ENCODE measurements around the gene KCNN3.

Gene KCNN3

DNA sequence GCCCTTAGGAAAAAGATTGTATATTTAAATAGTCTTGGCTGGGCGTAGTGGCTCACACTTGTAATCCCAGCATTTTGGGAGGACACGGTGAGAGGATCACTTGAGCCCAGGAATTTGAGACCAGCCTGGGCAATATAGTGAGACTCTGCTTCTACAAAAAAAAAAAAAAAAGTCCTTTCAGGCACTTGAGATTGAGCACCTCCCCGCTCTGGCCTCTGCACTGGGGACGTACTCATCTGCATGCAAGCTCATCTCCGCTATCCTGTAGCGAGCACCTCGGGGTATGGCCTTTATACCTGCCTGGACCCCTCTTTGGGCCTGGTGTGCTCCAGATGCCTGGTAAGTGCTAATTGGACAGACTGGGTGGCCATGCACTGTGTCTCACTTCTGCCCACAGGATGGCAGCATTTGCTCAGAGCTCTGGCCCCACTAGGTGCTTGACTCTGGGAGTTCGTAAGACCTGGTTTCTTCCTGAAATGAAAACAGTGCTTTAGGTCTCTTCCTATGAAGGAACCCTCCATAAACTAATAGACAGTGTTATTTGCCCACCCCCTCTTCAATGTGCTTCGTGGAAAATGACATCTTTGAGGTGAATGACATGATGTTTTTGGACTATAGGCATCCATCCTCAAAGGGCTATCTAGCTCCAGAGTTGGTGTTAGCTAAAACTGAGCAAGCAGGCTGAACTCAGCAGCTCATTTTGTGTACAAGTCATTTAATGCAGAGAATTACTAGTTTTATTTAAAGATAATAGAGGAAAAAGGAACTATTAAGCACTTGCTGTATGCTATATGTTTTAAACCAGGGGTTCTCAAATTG, 200.4 kb downstream of the KCNN3 start:
- no peaks in the 10 kb centered on the region for H3K36me3 ChIP-seq (ENCODE audit: control insufficient read depth, insufficient read depth, low read length)
- WGBS, 2 experiments (ENCODE audit: insufficient coverage in 2 of 2) = 49 to 58% methylated on average over 5 to 8 of the region's 9 CpGs
- no peak overlapping the region for H3K4me3 ChIP-seq (ENCODE audit: extremely low read depth, insufficient read depth, low read length, poor library complexity, severe bottlenecking)
- no peaks in the 10 kb centered on the region for H3K4me1 ChIP-seq (ENCODE audit: control insufficient read depth, insufficient read depth, low read length, poor library complexity, severe bottlenecking)
- no peak overlapping the region for H3K27ac ChIP-seq (ENCODE audit: low read depth, low read length, severe bottlenecking)
- H3K9me3 ChIP-seq (ENCODE audit: control insufficient read depth, low read length) = no peaks in the 10 kb centered on the region

GRCh38 chr1:154666051-154666790, 203.9 kb downstream of the KCNN3 start:
- no peak overlapping the region for H3K4me3 ChIP-seq (ENCODE audit: extremely low read depth, insufficient read depth, low read length, poor library complexity, severe bottlenecking)
- H3K36me3 ChIP-seq (ENCODE audit: control insufficient read depth, insufficient read depth, low read length) = no peaks in the 10 kb centered on the region
- H3K27ac ChIP-seq (ENCODE audit: low read depth, low read length, severe bottlenecking) = no peak overlapping the region
- H3K9me3 ChIP-seq (ENCODE audit: control insufficient read depth, low read length) = no peaks in the 10 kb centered on the region
- H3K4me1 ChIP-seq (ENCODE audit: control insufficient read depth, insufficient read depth, low read length, poor library complexity, severe bottlenecking) = no peaks in the 10 kb centered on the region
- WGBS, 2 experiments (ENCODE audit: insufficient coverage in 2 of 2) = 78 to 80% methylated on average over 7 of the region's 7 CpGs

DNA sequence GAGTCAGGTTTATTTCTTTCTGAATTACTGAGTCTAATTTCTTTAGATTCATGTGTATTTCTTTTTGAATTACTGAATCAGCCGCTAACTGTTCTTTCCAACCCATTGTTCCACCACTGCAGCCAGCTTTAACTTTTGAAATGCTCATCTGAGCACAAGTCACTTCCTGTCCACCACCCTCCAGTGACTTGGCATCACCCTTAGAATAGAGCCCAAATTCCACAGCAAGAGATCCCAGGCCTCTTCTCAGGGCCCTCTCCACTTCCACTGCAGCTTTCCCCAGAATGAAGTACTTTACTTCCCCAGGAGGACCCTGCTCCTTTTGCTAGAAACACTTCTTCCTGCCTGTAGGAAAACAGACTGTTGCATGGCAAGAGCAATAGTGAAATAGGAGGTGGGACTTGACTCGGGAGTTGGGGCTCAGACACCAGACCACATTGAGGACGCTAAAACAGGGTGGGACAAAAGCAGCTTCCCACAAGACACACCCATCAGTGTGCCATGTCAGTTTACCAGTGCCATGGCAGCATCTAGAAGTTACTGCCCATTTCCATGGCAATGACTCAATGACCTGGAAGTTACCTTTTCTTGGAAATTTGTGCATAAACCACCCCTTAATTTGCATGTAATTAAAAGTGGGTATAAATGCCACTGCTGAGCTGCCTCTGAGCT, 205.6 kb downstream of the KCNN3 start:
- no peaks in the 10 kb centered on the region for H3K36me3 ChIP-seq (ENCODE audit: control insufficient read depth, insufficient read depth, low read length)
- WGBS, 2 experiments (ENCODE audit: insufficient coverage in 2 of 2) = 84 to 100% methylated on average over 2 to 3 of the region's 3 CpGs
- no peaks in the 10 kb centered on the region for H3K4me1 ChIP-seq (ENCODE audit: control insufficient read depth, insufficient read depth, low read length, poor library complexity, severe bottlenecking)
- no peak overlapping the region for H3K27ac ChIP-seq (ENCODE audit: low read depth, low read length, severe bottlenecking)
- no peaks in the 10 kb centered on the region for H3K9me3 ChIP-seq (ENCODE audit: control insufficient read depth, low read length)
- no peak overlapping the region for H3K4me3 ChIP-seq (ENCODE audit: extremely low read depth, insufficient read depth, low read length, poor library complexity, severe bottlenecking)

DNA sequence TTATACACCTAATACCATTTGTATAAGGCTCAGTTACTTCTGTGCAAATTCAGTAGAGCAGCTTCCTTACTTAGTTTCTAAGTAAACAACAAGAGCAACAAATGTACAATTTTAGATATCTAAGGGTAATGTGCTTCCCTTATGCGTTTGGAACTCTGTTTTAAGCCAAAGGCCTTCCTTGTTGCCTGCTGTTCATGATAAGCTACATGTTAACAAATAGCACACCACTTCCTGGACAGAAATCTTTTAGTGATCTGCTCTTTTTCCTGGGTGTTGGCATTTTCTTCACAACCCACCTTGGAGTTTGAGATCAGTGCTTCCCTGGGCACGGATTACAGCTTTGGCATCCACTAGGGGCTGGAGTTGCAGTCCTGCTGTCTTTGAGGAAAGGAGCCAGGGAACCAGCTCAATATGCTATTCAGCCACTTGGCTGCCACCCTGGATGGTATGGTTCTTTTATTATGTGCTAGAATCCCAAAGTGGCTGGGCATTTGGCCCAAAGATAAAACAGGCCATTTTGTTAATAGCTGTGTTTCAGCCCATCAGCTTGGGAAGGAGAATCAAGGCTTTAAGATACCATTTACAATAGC, 206.5 kb downstream of the KCNN3 start:
- H3K4me3 ChIP-seq (ENCODE audit: extremely low read depth, insufficient read depth, low read length, poor library complexity, severe bottlenecking) = no peak overlapping the region
- no peaks in the 10 kb centered on the region for H3K36me3 ChIP-seq (ENCODE audit: control insufficient read depth, insufficient read depth, low read length)
- H3K4me1 ChIP-seq (ENCODE audit: control insufficient read depth, insufficient read depth, low read length, poor library complexity, severe bottlenecking) = no peaks in the 10 kb centered on the region
- H3K9me3 ChIP-seq (ENCODE audit: control insufficient read depth, low read length) = no peaks in the 10 kb centered on the region
- no peak overlapping the region for H3K27ac ChIP-seq (ENCODE audit: low read depth, low read length, severe bottlenecking)
- 29% methylated on average over 1 of the region's 2 CpGs; no CpG with 5 or more reads in 1 of the 2 experiments for WGBS, 2 experiments (ENCODE audit: insufficient coverage in 2 of 2)

DNA sequence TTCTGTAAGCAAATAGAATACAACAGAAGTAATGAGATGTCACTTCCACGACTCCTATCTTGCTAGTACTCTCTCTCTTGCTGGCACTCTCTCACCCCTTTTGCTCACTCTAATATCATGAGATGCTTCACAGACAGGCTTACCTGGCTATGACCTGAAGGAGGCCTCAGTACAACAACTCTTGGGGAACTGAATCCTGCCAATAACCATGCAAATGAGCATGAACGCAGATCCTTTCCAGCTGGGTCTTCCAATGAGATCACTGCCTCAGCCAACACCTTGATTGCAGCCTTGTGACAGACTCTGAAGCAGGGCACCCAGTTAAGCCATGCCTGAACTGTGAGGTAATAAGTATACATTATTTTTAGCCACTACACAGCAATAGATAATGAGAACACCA, 209.0 kb downstream of the KCNN3 start:
- no peak overlapping the region for H3K27ac ChIP-seq (ENCODE audit: low read depth, low read length, severe bottlenecking)
- no peaks in the 10 kb centered on the region for H3K9me3 ChIP-seq (ENCODE audit: control insufficient read depth, low read length)
- 46 to 57% methylated on average over 1 to 2 of the region's 2 CpGs for WGBS, 2 experiments (ENCODE audit: insufficient coverage in 2 of 2)
- no peaks in the 10 kb centered on the region for H3K4me1 ChIP-seq (ENCODE audit: control insufficient read depth, insufficient read depth, low read length, poor library complexity, severe bottlenecking)
- H3K36me3 ChIP-seq (ENCODE audit: control insufficient read depth, insufficient read depth, low read length) = no peaks in the 10 kb centered on the region
- H3K4me3 ChIP-seq (ENCODE audit: extremely low read depth, insufficient read depth, low read length, poor library complexity, severe bottlenecking) = no peak overlapping the region

GRCh38 chr1:154659823-154660592, 210.1 kb downstream of the KCNN3 start:
- Histone ChIP-seq H3K36me3 (ENCODE audit: control insufficient read depth, insufficient read depth, low read length) (no peaks in the 10 kb centered on the region), H3K4me1 (ENCODE audit: control insufficient read depth, insufficient read depth, low read length, poor library complexity, severe bottlenecking) (no peaks in the 10 kb centered on the region), H3K9me3 (ENCODE audit: control insufficient read depth, low read length) (no peaks in the 10 kb centered on the region), H3K27ac (ENCODE audit: low read depth, low read length, severe bottlenecking) (no peak overlapping the region), H3K4me3 (ENCODE audit: extremely low read depth, insufficient read depth, low read length, poor library complexity, severe bottlenecking) (no peak overlapping the region)
- 71 to 100% methylated on average over 1 to 2 of the region's 3 CpGs for WGBS, 2 experiments (ENCODE audit: insufficient coverage in 2 of 2)

GRCh38 chr1:154657556-154657955, 212.5 kb downstream of the KCNN3 start:
- Histone ChIP-seq H3K27ac (ENCODE audit: low read depth, low read length, severe bottlenecking) (no peak overlapping the region), H3K36me3 (ENCODE audit: control insufficient read depth, insufficient read depth, low read length) (no peaks in the 10 kb centered on the region), H3K4me3 (ENCODE audit: extremely low read depth, insufficient read depth, low read length, poor library complexity, severe bottlenecking) (no peak overlapping the region), H3K9me3 (ENCODE audit: control insufficient read depth, low read length) (no peaks in the 10 kb centered on the region), H3K4me1 (ENCODE audit: control insufficient read depth, insufficient read depth, low read length, poor library complexity, severe bottlenecking) (no peaks in the 10 kb centered on the region)
- WGBS, 2 experiments (ENCODE audit: insufficient coverage in 2 of 2) = 80% methylated on average over 1 of the region's 2 CpGs; no CpG with 5 or more reads in 1 of the 2 experiments

DNA sequence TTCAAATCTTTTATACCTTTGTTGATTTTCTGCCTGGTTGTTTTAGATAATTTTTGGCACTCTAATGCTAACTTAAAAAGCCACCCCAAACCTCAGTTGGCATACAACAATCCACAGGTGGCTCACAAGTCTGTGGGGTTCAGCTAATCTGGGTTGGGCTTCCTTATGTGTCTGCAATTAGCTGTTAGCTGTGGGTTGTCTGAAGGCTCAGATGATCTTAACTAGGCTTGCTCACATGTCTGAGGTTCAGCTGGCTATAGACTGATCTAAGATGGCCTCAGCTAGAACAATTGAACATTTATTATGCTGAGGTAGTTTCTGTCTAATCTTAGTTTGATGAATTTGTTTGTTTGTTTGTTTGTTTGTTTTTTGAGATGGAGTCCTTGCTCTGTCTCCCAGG, 217.2 kb downstream of the KCNN3 start:
- no peak overlapping the region for H3K27ac ChIP-seq (ENCODE audit: low read depth, low read length, severe bottlenecking)
- no peaks in the 10 kb centered on the region for H3K36me3 ChIP-seq (ENCODE audit: control insufficient read depth, insufficient read depth, low read length)
- H3K4me1 ChIP-seq (ENCODE audit: control insufficient read depth, insufficient read depth, low read length, poor library complexity, severe bottlenecking) = no peaks in the 10 kb centered on the region
- H3K4me3 ChIP-seq (ENCODE audit: extremely low read depth, insufficient read depth, low read length, poor library complexity, severe bottlenecking) = no peak overlapping the region
- H3K9me3 ChIP-seq (ENCODE audit: control insufficient read depth, low read length) = no peaks in the 10 kb centered on the region

All from mesodermal cell (in vitro differentiated cells).